G401 (cell line): Measurements from ENCODE around the gene VAMP8. TPM values are rescaled to one million over a fixed set of nuclear protein-coding genes. Genes with fewer than 3 reads are reported as not detected.
"Not testable (repeated sequence)": the region's sequence is repeated elsewhere in the genome, so short reads cannot be mapped to it uniquely, and the experiment has no call there.

Experiments used
- DNase-seq: peaks from one replicate; pipeline ENCODE4 v3.0.0-alpha.2; 2015; ENCODE audit warnings: low spot score
- in situ Hi-C: cut with HindIII; loops from 2 replicates; pipeline ENCODE4 v1.10.0; 2016; ENCODE audit warnings: low sequenced_read_pairs, mixed read lengths
- total RNA-seq: library from RNA; depleted of rRNA; stranded (reverse); fragments of >200 nt; shearing (Covaris generic); gene quantifications from 2 replicates; pipeline ENCODE4 v1.2.3, GENCODE V29; 2014

The VAMP8 gene
- total RNA-seq, 1 experiment from 2014 or later = 69.9 TPM

DNA sequence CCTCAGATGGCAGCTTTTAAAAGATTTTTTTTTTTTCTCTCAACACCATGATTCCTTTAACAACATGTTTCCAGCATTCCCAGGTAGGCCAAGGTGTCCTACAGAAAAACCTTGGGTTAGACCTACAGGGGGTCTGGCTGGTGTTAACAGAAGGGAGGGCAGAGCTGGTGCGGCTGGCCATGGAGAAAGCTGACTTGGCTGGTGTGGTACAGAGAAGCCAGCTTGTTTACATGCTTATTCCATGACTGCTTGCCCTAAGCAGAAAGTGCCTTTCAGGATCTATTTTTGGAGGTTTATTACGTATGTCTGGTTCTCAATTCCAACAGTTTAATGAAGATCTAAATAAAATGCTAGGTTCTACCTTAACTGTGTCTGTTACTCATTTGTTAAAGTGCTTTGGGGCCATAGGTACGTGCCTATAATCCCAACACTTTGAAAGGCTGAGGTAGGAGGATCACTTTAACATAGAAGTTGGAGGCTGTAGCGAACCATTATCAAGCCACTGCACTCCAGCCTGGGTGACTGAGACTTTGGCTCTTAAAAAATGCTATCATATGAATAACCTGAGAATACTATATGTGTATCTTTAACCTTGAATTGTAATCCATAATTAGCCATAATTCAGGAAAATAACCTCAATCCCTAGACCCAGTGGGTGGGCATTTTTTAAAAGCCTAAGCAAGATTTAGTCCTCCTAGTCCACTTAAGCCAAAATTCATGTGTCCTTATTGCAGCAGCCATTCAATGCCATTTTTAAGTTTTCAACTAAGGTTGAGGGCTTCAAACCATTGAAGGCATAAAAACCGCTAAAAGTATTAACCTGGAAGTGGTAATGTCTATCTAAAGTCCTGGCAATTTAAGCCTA lies 32.2 kb upstream of the VAMP8 start:
- in situ Hi-C loops, DNase-seq: not testable (repeated sequence)

- in situ Hi-C loops = no loop called here
- DNase-seq = no peak
Observed at GRCh38 chr2:85545780-85546240, 31.6 kb upstream of the VAMP8 start.

GRCh38 chr2:85547089-85547858 lies 30.1 kb upstream of the VAMP8 start:
- in situ Hi-C loops = no loop called here
- no peak for DNase-seq

GRCh38 chr2:85547859-85548607 lies 29.4 kb upstream of the VAMP8 start:
- no peak for DNase-seq
- in situ Hi-C loops = no loop called here

DNA sequence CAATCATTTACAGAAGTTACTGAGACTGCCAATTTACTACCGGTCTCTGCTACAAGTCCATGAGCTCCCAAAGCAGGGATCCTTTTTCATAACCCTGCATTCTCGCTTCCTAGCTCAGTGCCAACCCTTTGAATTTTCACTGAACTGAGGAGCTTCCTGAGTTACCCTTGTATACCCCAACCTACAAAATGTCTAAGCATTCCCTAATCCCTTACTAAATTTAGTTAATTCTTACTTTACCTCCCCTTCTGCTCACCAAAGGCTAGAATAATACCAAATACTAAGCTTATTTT lies 28.8 kb upstream of the VAMP8 start:
- DNase-seq = no peak
- in situ Hi-C loops = no loop called here

- in situ Hi-C loops = no loop called here
- no peak for DNase-seq
Observed at GRCh38 chr2:85549095-85549494, 28.3 kb upstream of the VAMP8 start.

GRCh38 chr2:85549826-85550225 lies 27.6 kb upstream of the VAMP8 start:
- DNase-seq = no peak
- in situ Hi-C loops = no loop called here

DNA sequence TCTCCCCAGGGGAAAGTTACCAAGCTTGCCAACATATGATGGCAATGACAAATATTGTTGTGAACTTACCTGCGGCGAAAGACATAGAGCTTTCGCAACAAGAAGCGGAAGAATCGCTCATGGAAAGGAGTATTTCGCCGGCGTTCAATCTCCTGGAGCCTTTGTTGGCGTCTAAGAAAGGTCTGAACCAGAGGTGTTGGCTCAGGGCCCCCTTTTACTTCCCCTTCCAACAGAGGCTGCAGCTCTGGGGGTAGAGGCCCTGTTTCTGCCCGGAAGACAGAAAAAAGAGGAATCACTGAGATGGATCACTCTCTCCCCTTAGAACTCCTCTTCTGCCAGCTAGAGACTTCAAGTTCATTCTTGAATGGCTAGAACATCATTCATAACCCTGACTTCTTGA lies 26.9 kb upstream of the VAMP8 start:
- no peak for DNase-seq
- in situ Hi-C loops = no loop called here

DNA sequence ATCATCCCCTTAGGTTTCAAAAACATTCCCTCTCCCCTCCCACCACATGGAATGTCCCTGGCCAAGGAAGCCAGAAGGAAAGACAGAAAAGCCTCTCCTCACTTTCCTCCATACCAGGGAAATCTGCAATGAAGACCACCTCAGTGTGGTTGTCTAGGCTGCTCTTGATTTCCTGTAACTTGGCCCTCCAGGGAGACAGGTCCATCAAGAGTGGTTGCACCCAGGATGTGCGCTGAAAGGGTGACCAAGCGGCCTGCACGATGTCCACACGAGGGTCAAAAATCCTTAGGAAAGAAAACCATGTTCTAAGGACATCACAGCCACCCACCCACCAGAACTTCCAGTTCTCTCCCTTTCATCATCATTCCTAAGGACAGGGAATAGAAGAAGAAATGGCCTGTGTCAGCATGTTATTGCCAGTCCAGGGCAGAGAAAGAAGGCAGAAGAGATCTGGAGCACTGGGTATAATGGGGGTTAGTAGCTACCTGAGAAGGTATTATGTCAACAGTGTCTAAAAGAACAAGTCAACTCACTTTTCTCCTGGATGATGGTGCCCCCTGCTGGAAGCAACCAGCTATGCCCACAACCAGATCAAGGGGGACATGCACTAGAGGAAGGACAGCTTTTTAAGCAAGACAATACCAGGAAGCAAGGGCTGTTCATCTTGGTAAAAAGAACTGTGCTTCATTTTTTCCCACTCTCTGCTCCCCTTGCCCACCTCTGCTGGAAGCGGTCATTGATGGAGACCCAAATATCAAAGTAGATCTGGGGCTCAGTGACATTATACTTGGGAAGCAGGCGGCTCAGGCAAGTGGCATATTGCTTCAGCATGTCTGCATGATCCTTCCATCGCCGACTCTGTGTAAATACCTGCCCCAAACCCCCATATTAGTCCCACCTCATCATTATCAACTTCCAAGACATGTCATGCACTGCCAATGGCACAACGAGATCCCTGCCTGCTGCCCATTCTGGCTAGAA lies 25.4 kb upstream of the VAMP8 start:
- in situ Hi-C loops = no loop called here
- peak; percentile 89 for DNase-seq

DNA sequence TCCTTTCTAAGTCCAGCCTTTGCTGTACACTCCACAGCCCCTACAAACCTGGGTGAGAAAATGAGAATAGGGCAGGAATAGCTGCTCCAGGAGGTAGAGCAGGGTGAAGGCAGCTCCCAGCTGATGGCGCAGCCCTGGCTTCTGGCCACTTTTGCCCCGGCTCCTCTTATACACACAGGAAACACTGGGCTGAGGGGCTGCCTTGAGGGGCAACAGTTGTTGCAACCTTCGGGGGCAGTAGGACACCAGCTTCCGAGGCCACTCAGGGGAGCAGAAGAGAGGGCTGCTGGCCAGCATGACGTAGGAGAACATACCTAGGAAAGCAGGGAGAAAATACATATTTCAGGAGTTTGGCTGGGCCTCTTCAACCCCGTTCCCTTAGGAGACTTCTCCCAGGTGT lies 24.2 kb upstream of the VAMP8 start:
- DNase-seq = no peak
- in situ Hi-C loops = no loop called here

GRCh38 chr2:85554980-85555612 lies 22.3 kb upstream of the VAMP8 start:
- no peak for DNase-seq
- in situ Hi-C loops = no loop called here

GRCh38 chr2:85557130-85557529 lies 20.3 kb upstream of the VAMP8 start:
- no peak for DNase-seq
- in situ Hi-C loops = no loop called here

GRCh38 chr2:85558160-85558559 lies 19.2 kb upstream of the VAMP8 start:
- DNase-seq = no peak
- in situ Hi-C loops = no loop called here

GRCh38 chr2:85560403-85560726 lies 17.0 kb upstream of the VAMP8 start:
- in situ Hi-C loops, DNase-seq: not testable (repeated sequence)

- in situ Hi-C loops = no loop called here
- no peak for DNase-seq
Observed at GRCh38 chr2:85560812-85561279, 16.5 kb upstream of the VAMP8 start.

DNA sequence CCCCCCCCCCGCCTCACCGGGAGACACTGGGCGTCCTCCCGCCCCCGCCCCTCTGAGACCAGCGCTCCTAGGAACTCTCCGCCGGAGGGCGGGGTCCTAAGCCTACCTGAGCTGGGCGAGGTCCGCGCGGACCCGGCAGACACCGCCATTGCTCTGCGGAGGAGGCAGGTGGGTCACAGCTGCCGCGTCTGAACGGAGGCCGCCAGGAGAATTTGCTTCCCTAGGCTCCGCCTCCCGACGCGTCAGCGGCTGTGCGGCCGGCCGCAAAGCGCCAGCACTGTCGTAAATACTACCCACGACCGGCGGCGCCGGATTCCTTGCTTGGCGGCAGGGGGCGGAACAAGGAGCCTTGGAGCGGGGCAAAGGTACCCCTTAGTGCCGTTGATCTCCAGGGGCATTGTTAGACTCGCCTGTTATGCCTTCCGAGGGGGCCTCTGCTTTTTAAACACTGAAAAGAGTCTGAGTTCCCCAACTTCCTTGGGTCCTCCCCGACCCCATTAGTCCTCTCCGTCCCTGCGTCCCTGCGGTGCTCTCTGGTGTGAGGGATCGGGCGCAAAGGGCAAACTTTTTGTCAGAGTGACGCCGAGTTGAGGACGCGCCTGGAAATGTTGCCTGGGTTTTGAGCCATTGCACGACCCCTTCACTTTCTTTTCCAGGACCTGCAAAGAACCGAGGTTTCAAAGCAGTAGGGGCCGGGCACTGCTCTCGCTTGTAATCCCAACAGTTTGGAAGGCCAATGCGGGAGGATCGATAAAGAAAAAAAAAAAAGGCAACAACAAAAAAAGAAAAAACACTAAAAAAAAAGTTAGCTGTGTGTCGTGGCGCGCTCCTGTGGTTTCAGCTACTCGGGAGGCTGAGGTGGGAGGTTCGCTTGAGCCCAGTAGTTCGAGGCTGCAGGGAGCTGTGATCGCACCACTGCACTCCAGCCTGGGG lies 15.8 kb upstream of the VAMP8 start, which contains the start of gene GGCX:
Gene GGCX, minus strand, starts transcription at position 214 of the 933 bp plus-strand sequence. Its CDS starts 65 bp downstream, at position 149.
- in situ Hi-C loops = no loop called here
- peak; percentile 94 for DNase-seq

DNA sequence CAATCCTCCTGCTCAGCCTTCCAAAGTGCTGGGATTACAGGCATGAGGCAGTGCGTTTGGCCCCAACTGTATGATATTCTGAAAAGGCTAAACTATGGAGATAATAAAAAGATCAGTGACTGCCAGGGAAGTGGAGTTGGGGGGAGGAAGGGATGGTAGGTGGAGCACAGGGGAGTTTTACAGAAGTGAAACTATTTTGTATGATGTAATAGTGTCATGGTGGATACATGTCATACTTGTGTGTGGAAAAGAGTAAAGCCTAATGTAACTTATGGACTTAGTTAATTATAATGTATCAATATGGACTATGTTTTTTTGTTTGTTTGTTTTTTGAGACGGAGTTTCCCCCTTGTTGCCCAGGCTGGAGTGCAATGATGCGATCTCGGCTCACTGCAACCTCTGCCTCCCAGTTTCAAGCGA lies 13.2 kb upstream of the VAMP8 start:
- DNase-seq = no peak
- in situ Hi-C loops = no loop called here
